K562 (cell line): ENCODE results near the gene ZSCAN21. TPM values are rescaled to one million over a fixed set of nuclear protein-coding genes. Genes with fewer than 3 reads are reported as not detected.

Source experiments
- ARID1B ChIP-seq: fragments of 450-650 bp; IDR thresholded peaks from 2 replicates; pipeline ENCODE4 v1.6.1; 2016; ENCODE audit warnings: antibody characterized with exemption, mild to moderate bottlenecking, inconsistent platforms
- ARID3B ChIP-seq: fragments of 250-450 bp; sonication (Bioruptor Pico); IDR thresholded peaks from 2 replicates; pipeline ENCODE4 v1.4.0; 2020; ENCODE audit warnings: borderline replicate concordance
- BRF1 ChIP-seq: IDR thresholded peaks from 3 replicates; pipeline ENCODE4 v1.6.1; 2011; ENCODE audit warnings: borderline replicate concordance, mild to moderate bottlenecking; ENCODE audit not compliant: insufficient read length; ENCODE audit errors: extremely low read depth
- CEBPG ChIP-seq, 3 experiments: fragments of 200-800 bp in 1 of 3; sonication (Bioruptor generic) in 1 of 3; sonication (generic) in 1 of 3; formaldehyde crosslinking in 1 of 3; IDR thresholded peaks in 2 of 3; conservative IDR thresholded peaks in 1 of 3; 2 replicates each; pipeline versions ENCODE4 v1.6.1 to v1.8.0; 2016 to 2022; ENCODE audit warnings: missing compliant biosample characterization in 2 of 3, missing genetic modification characterization in 2 of 3, mild to moderate bottlenecking in 1 of 3, missing genetic modification reagents in 1 of 3
- ELK3 ChIP-seq: fragments of 450-650 bp; formaldehyde crosslinking; IDR thresholded peaks from 2 replicates; pipeline ENCODE4 v1.4.0; 2020; ENCODE audit warnings: mild to moderate bottlenecking
- ERF ChIP-seq: fragments of 450-650 bp; formaldehyde crosslinking; IDR thresholded peaks from 2 replicates; pipeline ENCODE4 v1.4.0; 2020; ENCODE audit warnings: mild to moderate bottlenecking, mixed read lengths
- EWSR1 ChIP-seq: fragments of 450-650 bp; IDR thresholded peaks from 2 replicates; pipeline ENCODE4 v1.6.1; 2018; ENCODE audit warnings: borderline replicate concordance, mild to moderate bottlenecking, low read depth, moderate library complexity; ENCODE audit not compliant: partially characterized antibody
- FOXP4 ChIP-seq: sonication (generic); formaldehyde crosslinking; IDR thresholded peaks from 2 replicates; pipeline ENCODE4 v1.8.0; 2022; ENCODE audit warnings: mild to moderate bottlenecking, missing genetic modification reagents, borderline replicate concordance
- KAT7 ChIP-seq: sonication (generic); formaldehyde crosslinking; IDR thresholded peaks from 2 replicates; pipeline ENCODE4 v1.8.0; 2022; ENCODE audit warnings: missing genetic modification reagents, mild to moderate bottlenecking, borderline replicate concordance
- NCOA4 ChIP-seq: fragments of 450-650 bp; IDR thresholded peaks from 2 replicates; pipeline ENCODE4 v1.6.1; 2018; ENCODE audit warnings: mild to moderate bottlenecking; ENCODE audit not compliant: partially characterized antibody
- NONO ChIP-seq, 2 experiments: fragments of 200-400 bp in 1 of 2; fragments of 450-650 bp in 1 of 2; formaldehyde crosslinking in 1 of 2; IDR thresholded peaks; 2 replicates each; pipeline ENCODE4 v1.6.1; 2017; ENCODE audit warnings: low read depth in 2 of 2, mild to moderate bottlenecking in 2 of 2, moderate library complexity in 2 of 2, low read length in 1 of 2
- PRPF4 ChIP-seq: fragments of 200-400 bp; formaldehyde crosslinking; IDR thresholded peaks from one replicate; pipeline ENCODE4 v1.6.1; 2017; ENCODE audit warnings: low read length, low read depth, mild to moderate bottlenecking; ENCODE audit not compliant: insufficient read depth, poor library complexity, severe bottlenecking
- RBM34 ChIP-seq: fragments of 200-400 bp; formaldehyde crosslinking; IDR thresholded peaks from 2 replicates; pipeline ENCODE4 v1.6.1; 2018; ENCODE audit warnings: low read length, borderline replicate concordance; ENCODE audit not compliant: insufficient read depth
- SMAD2 ChIP-seq: fragments of 150-350 bp; IDR thresholded peaks from 2 replicates; pipeline ENCODE4 v1.6.1; 2014; ENCODE audit warnings: low read depth, mild to moderate bottlenecking, low read length
- SMARCE1 ChIP-seq: fragments of 450-650 bp; IDR thresholded peaks from 2 replicates; pipeline ENCODE4 v1.7.1; 2016; ENCODE audit warnings: mild to moderate bottlenecking
- U2AF2 ChIP-seq: fragments of 200-400 bp; formaldehyde crosslinking; optimal IDR thresholded peaks from 2 replicates; pipeline ENCODE3; 2017; ENCODE audit warnings: low read depth, mild to moderate bottlenecking, low read length
- XRCC4 ChIP-seq: IDR thresholded peaks from one replicate; pipeline ENCODE4 v1.6.1; 2011; ENCODE audit not compliant: insufficient read depth, insufficient read length; ENCODE audit errors: extremely low read depth
- ZC3H8 ChIP-seq: fragments of 450-650 bp; IDR thresholded peaks from 2 replicates; pipeline ENCODE4 v1.6.1; 2017
- ZNF174 ChIP-seq: fragments of 250-450 bp; sonication (Bioruptor Pico); IDR thresholded peaks from 2 replicates; pipeline ENCODE4 v1.4.0; 2020; ENCODE audit warnings: mild to moderate bottlenecking
- ZNF277 ChIP-seq: fragments of 250-450 bp; sonication (Bioruptor Pico); IDR thresholded peaks from 2 replicates; pipeline ENCODE4 v1.8.0; 2022; ENCODE audit warnings: inconsistent platforms, mild to moderate bottlenecking, moderate library complexity, borderline replicate concordance
- ZNF354B ChIP-seq: fragments of 250-450 bp; sonication (Bioruptor Pico); IDR thresholded peaks from 2 replicates; pipeline ENCODE4 v1.4.0; 2020
- ZNF583 ChIP-seq: fragments of 250-450 bp; sonication (Bioruptor Pico); IDR thresholded peaks from 2 replicates; pipeline ENCODE4 v1.4.0; 2020
- polyA plus RNA-seq, 8 experiments: library from polyadenylated mRNA; depleted of rRNA in 4 of 8; stranded (reverse) in 5 of 8; unstranded in 3 of 8; fragments of >200 nt; fragmentation: Nextera tagmentation in 2 of 8; fragmentation: Illumina TruSeq in 1 of 8; extraction: Ambion mirVana in 2 of 8; extraction: Trizol in 1 of 8; gene quantifications; 2 replicates each; pipeline versions ENCODE4 v1.2.1 to v1.2.3, GENCODE V29; 2011 to 2014; ENCODE audit warnings: inconsistent platforms in 1 of 8, missing spikeins in 1 of 8
- total RNA-seq, 7 experiments: library from RNA; depleted of rRNA in 6 of 7; stranded (reverse); fragments of >200 nt in 6 of 7; fragmentation: Illumina TruSeq in 2 of 7; extraction: Trizol in 2 of 7; gene quantifications; 2 replicates each; pipeline versions ENCODE4 v1.2.1 to v1.2.3, GENCODE V29; 2011 to 2021; ENCODE audit warnings: low replicate concordance in 1 of 7

Gene ZSCAN21
- total and polyA plus RNA-seq, 9 of the 15 experiments (the other 6 are each of a cell fraction or from before 2014, with no cell fraction given), result 5.9 to 15.5 (median 13.2) TPM

GRCh38 chr7:100081535-100082102 is 32.0 kb downstream of the ZSCAN21 start, which contains the start of gene ZNF3 (continued):
- no peak for TF ChIP-seq ZNF174 (CRISPR knock-in tag)
- TF ChIP-seq BRF1, result no peak
- no peak for TF ChIP-seq XRCC4
- no peak for TF ChIP-seq U2AF2
- no peak; the same call in 1 of the 2 replicates for TF ChIP-seq FOXP4 (CRISPR knock-in tag)
- TF ChIP-seq ZNF583 (CRISPR knock-in tag), result no peak
- TF ChIP-seq RBM34, result no peak
- TF ChIP-seq KAT7, result peak; percentile 80; the same call in 1 of the 2 replicates
- TF ChIP-seq EWSR1, result no peak
- TF ChIP-seq ELK3 (CRISPR knock-in tag), result no peak
- TF ChIP-seq SMAD2, result no peak
- TF ChIP-seq SMARCE1, result no peak
- no peak for TF ChIP-seq ZNF354B (CRISPR knock-in tag)
- no peak for TF ChIP-seq ZNF277 (CRISPR knock-in tag)
- no peak for TF ChIP-seq ZC3H8
- TF ChIP-seq PRPF4, result peak; percentile 34
- TF ChIP-seq ERF (CRISPR knock-in tag), result peak; percentile 36; the same call in 1 of the 2 replicates
- no peak for TF ChIP-seq ARID3B (CRISPR knock-in tag)
- no peak for TF ChIP-seq NCOA4
- TF ChIP-seq CEBPG (CRISPR knock-in tag; IDR thresholded peaks at IDR 0.05), result no peak
- no peak for TF ChIP-seq CEBPG (tag; conservative IDR thresholded peaks at IDR 0.05 in 1 of 2, IDR thresholded peaks at IDR 0.05 in 1 of 2)
- peak; percentile 54; the same call in 1 of the 2 replicates for TF ChIP-seq ARID1B
- peak in 1 of 2 experiments; percentile 80; a peak in 1 of 4 replicates for TF ChIP-seq NONO (IDR thresholded peaks at IDR 0.05; ENCODE audit: low read depth in 2 of 2, low read length in 1 of 2)
